ENCODE measurements around the gene VANGL2. TPM values are rescaled to one million over a fixed set of nuclear protein-coding genes. Genes with fewer than 3 reads are reported as not detected.

The VANGL2 gene
- polyA plus RNA-seq, 2 donors: 4.5 to 6.8 TPM

- Histone ChIP-seq H3K4me3 (ENCODE audit: low read depth in 1 of 2, low read length in 2 of 2) (peak overlapping the region; percentile 62 to 69), H3K9me3 (ENCODE audit: control insufficient read depth in 2 of 2, insufficient read depth in 1 of 2, low read depth in 1 of 2, low read length in 1 of 2) (no peaks in the 10 kb centered on the region), H3K4me1 (ENCODE audit: control insufficient read depth in 2 of 2, insufficient read depth in 2 of 2, low read length in 1 of 2) (peaks cover 3 to 8% of the 10 kb centered on the region in 2 donors), H3K27me3 (ENCODE audit: control insufficient read depth in 1 of 2, insufficient read depth in 2 of 2, low read length in 2 of 2) (no peaks in the 10 kb centered on the region), H3K27ac (ENCODE audit: low read depth in 2 of 2, low read length in 1 of 2) (peak overlapping the region in 1 of 2 donors; percentile 71), H3K36me3 (ENCODE audit: control insufficient read depth in 2 of 2, insufficient read depth in 2 of 2, low read length in 1 of 2) (no peaks in the 10 kb centered on the region)
- WGBS, 2 donors: 32 to 36% methylated on average over 7 of the region's 7 CpGs
Observed at GRCh38 chr1:160401487-160401805, 1.1 kb downstream of the VANGL2 start.

GRCh38 chr1:160402001-160402795 lies 1.8 kb downstream of the VANGL2 start:
- Histone ChIP-seq H3K27ac (ENCODE audit: low read depth in 2 of 2, low read length in 1 of 2) (peak overlapping the region in 1 of 2 donors; percentile 46), H3K4me3 (ENCODE audit: low read depth in 1 of 2, low read length in 2 of 2) (no peak overlapping the region)
- 55 to 59% methylated on average over 9 of the region's 9 CpGs for WGBS, 2 donors

GRCh38 chr1:160403244-160403643 lies 2.9 kb downstream of the VANGL2 start:
- Histone ChIP-seq H3K36me3 (ENCODE audit: control insufficient read depth in 2 of 2, insufficient read depth in 2 of 2, low read length in 1 of 2) (no peaks in the 10 kb centered on the region), H3K27me3 (ENCODE audit: control insufficient read depth in 1 of 2, insufficient read depth in 2 of 2, low read length in 2 of 2) (no peaks in the 10 kb centered on the region), H3K9me3 (ENCODE audit: control insufficient read depth in 2 of 2, insufficient read depth in 1 of 2, low read depth in 1 of 2, low read length in 1 of 2) (no peaks in the 10 kb centered on the region), H3K4me1 (ENCODE audit: control insufficient read depth in 2 of 2, insufficient read depth in 2 of 2, low read length in 1 of 2) (peaks cover 9 to 18% of the 10 kb centered on the region in 2 donors), H3K4me3 (ENCODE audit: low read depth in 1 of 2, low read length in 2 of 2) (no peak overlapping the region), H3K27ac (ENCODE audit: low read depth in 2 of 2, low read length in 1 of 2) (peak overlapping the region in 1 of 2 donors; percentile 7)
- WGBS, 2 donors: 55 to 82% methylated on average over 3 of the region's 3 CpGs

More at GRCh38 chr1:160402001-160402795, 1.8 kb downstream of the VANGL2 start:
- H3K9me3 ChIP-seq (ENCODE audit: control insufficient read depth in 2 of 2, insufficient read depth in 1 of 2, low read depth in 1 of 2, low read length in 1 of 2): no peaks in the 10 kb centered on the region
- H3K27me3 ChIP-seq (ENCODE audit: control insufficient read depth in 1 of 2, insufficient read depth in 2 of 2, low read length in 2 of 2): no peaks in the 10 kb centered on the region
- H3K36me3 ChIP-seq (ENCODE audit: control insufficient read depth in 2 of 2, insufficient read depth in 2 of 2, low read length in 1 of 2): no peaks in the 10 kb centered on the region
- H3K4me1 ChIP-seq (ENCODE audit: control insufficient read depth in 2 of 2, insufficient read depth in 2 of 2, low read length in 1 of 2): peaks cover 3 to 9% of the 10 kb centered on the region in 2 donors

- Histone ChIP-seq H3K27me3 (ENCODE audit: control insufficient read depth in 1 of 2, insufficient read depth in 2 of 2, low read length in 2 of 2) (no peaks in the 10 kb centered on the region), H3K4me3 (ENCODE audit: low read depth in 1 of 2, low read length in 2 of 2) (no peak overlapping the region), H3K27ac (ENCODE audit: low read depth in 2 of 2, low read length in 1 of 2) (no peak overlapping the region), H3K9me3 (ENCODE audit: control insufficient read depth in 2 of 2, insufficient read depth in 1 of 2, low read depth in 1 of 2, low read length in 1 of 2) (no peaks in the 10 kb centered on the region), H3K36me3 (ENCODE audit: control insufficient read depth in 2 of 2, insufficient read depth in 2 of 2, low read length in 1 of 2) (no peaks in the 10 kb centered on the region), H3K4me1 (ENCODE audit: control insufficient read depth in 2 of 2, insufficient read depth in 2 of 2, low read length in 1 of 2) (peaks cover 9 to 22% of the 10 kb centered on the region in 2 donors)
- 77 to 82% methylated on average over 3 of the region's 3 CpGs for WGBS, 2 donors
Observed at GRCh38 chr1:160404094-160404493, 3.7 kb downstream of the VANGL2 start.

- H3K4me3 ChIP-seq (ENCODE audit: low read depth in 1 of 2, low read length in 2 of 2): no peak overlapping the region
- H3K9me3 ChIP-seq (ENCODE audit: control insufficient read depth in 2 of 2, insufficient read depth in 1 of 2, low read depth in 1 of 2, low read length in 1 of 2): no peaks in the 10 kb centered on the region
- H3K27me3 ChIP-seq (ENCODE audit: control insufficient read depth in 1 of 2, insufficient read depth in 2 of 2, low read length in 2 of 2): no peaks in the 10 kb centered on the region
- peaks cover 11 to 28% of the 10 kb centered on the region in 2 donors for H3K4me1 ChIP-seq (ENCODE audit: control insufficient read depth in 2 of 2, insufficient read depth in 2 of 2, low read length in 1 of 2)
- WGBS, 2 donors: 56 to 73% methylated on average over 2 of the region's 2 CpGs
- no peaks in the 10 kb centered on the region for H3K36me3 ChIP-seq (ENCODE audit: control insufficient read depth in 2 of 2, insufficient read depth in 2 of 2, low read length in 1 of 2)
- H3K27ac ChIP-seq (ENCODE audit: low read depth in 2 of 2, low read length in 1 of 2): no peak overlapping the region
Observed at GRCh38 chr1:160405331-160405877, 5.0 kb downstream of the VANGL2 start.

GRCh38 chr1:160406131-160406968 lies 6.0 kb downstream of the VANGL2 start:
- Histone ChIP-seq H3K4me1 (ENCODE audit: control insufficient read depth in 2 of 2, insufficient read depth in 2 of 2, low read length in 1 of 2) (peaks cover 9 to 27% of the 10 kb centered on the region in 2 donors), H3K27me3 (ENCODE audit: control insufficient read depth in 1 of 2, insufficient read depth in 2 of 2, low read length in 2 of 2) (no peaks in the 10 kb centered on the region), H3K36me3 (ENCODE audit: control insufficient read depth in 2 of 2, insufficient read depth in 2 of 2, low read length in 1 of 2) (no peaks in the 10 kb centered on the region), H3K27ac (ENCODE audit: low read depth in 2 of 2, low read length in 1 of 2) (peak overlapping the region; percentile 1 to 77), H3K9me3 (ENCODE audit: control insufficient read depth in 2 of 2, insufficient read depth in 1 of 2, low read depth in 1 of 2, low read length in 1 of 2) (no peaks in the 10 kb centered on the region), H3K4me3 (ENCODE audit: low read depth in 1 of 2, low read length in 2 of 2) (no peak overlapping the region)
- WGBS, 2 donors: 78 to 79% methylated on average over 15 of the region's 15 CpGs

GRCh38 chr1:160407839-160408801 lies 7.8 kb downstream of the VANGL2 start:
- Histone ChIP-seq H3K27ac (ENCODE audit: low read depth in 2 of 2, low read length in 1 of 2) (peak overlapping the region; percentile 73 to 91), H3K27me3 (ENCODE audit: control insufficient read depth in 1 of 2, insufficient read depth in 2 of 2, low read length in 2 of 2) (no peaks in the 10 kb centered on the region), H3K36me3 (ENCODE audit: control insufficient read depth in 2 of 2, insufficient read depth in 2 of 2, low read length in 1 of 2) (no peaks in the 10 kb centered on the region), H3K4me1 (ENCODE audit: control insufficient read depth in 2 of 2, insufficient read depth in 2 of 2, low read length in 1 of 2) (peaks cover 9 to 22% of the 10 kb centered on the region in 2 donors), H3K4me3 (ENCODE audit: low read depth in 1 of 2, low read length in 2 of 2) (peak overlapping the region; percentile 30 to 31), H3K9me3 (ENCODE audit: control insufficient read depth in 2 of 2, insufficient read depth in 1 of 2, low read depth in 1 of 2, low read length in 1 of 2) (no peaks in the 10 kb centered on the region)
- WGBS, 2 donors: 56 to 60% methylated on average over 12 of the region's 12 CpGs

GRCh38 chr1:160408864-160409263 lies 8.5 kb downstream of the VANGL2 start:
- no peaks in the 10 kb centered on the region for H3K27me3 ChIP-seq (ENCODE audit: control insufficient read depth in 1 of 2, insufficient read depth in 2 of 2, low read length in 2 of 2)
- H3K9me3 ChIP-seq (ENCODE audit: control insufficient read depth in 2 of 2, insufficient read depth in 1 of 2, low read depth in 1 of 2, low read length in 1 of 2): no peaks in the 10 kb centered on the region
- no peaks in the 10 kb centered on the region for H3K36me3 ChIP-seq (ENCODE audit: control insufficient read depth in 2 of 2, insufficient read depth in 2 of 2, low read length in 1 of 2)
- no peak overlapping the region for H3K4me3 ChIP-seq (ENCODE audit: low read depth in 1 of 2, low read length in 2 of 2)
- WGBS, 2 donors: 85 to 87% methylated on average over 4 of the region's 4 CpGs
- peaks cover 8 to 24% of the 10 kb centered on the region in 2 donors for H3K4me1 ChIP-seq (ENCODE audit: control insufficient read depth in 2 of 2, insufficient read depth in 2 of 2, low read length in 1 of 2)
- H3K27ac ChIP-seq (ENCODE audit: low read depth in 2 of 2, low read length in 1 of 2): peak overlapping the region; percentile 73 to 91

GRCh38 chr1:160409486-160409885 lies 9.1 kb downstream of the VANGL2 start:
- Histone ChIP-seq H3K4me3 (ENCODE audit: low read depth in 1 of 2, low read length in 2 of 2) (no peak overlapping the region), H3K27ac (ENCODE audit: low read depth in 2 of 2, low read length in 1 of 2) (peak overlapping the region in 1 of 2 donors; percentile 26), H3K27me3 (ENCODE audit: control insufficient read depth in 1 of 2, insufficient read depth in 2 of 2, low read length in 2 of 2) (no peaks in the 10 kb centered on the region), H3K36me3 (ENCODE audit: control insufficient read depth in 2 of 2, insufficient read depth in 2 of 2, low read length in 1 of 2) (no peaks in the 10 kb centered on the region), H3K9me3 (ENCODE audit: control insufficient read depth in 2 of 2, insufficient read depth in 1 of 2, low read depth in 1 of 2, low read length in 1 of 2) (no peaks in the 10 kb centered on the region), H3K4me1 (ENCODE audit: control insufficient read depth in 2 of 2, insufficient read depth in 2 of 2, low read length in 1 of 2) (peaks cover 8 to 25% of the 10 kb centered on the region in 2 donors)
- 83% methylated on average over 5 of the region's 5 CpGs for WGBS, 2 donors

Data from esophagus (tissue), 2 donors.